ENCODE measurements around the gene SNX8.

- TF ChIP-seq CTCF (IDR thresholded peaks at IDR 0.05; ENCODE audit: low read depth, low read length, poor library complexity, severe bottlenecking), result no peak
- no peak for TF ChIP-seq EZH2phosphoT487 (IDR thresholded peaks at IDR 0.05; ENCODE audit: borderline replicate concordance, low read length)
Measured at GRCh38 chr7:2354186-2354938, 40.1 kb upstream of the SNX8 start, which contains the start of gene EIF3B.
